PC-9 (cell line): ENCODE results near the gene LSMEM2.

Experiments used
- CTCF ChIP-seq: fragments of 200-600 bp; sonication (generic); conservative IDR thresholded peaks from 2 replicates; pipeline ENCODE4 v1.6.1; 2017; ENCODE audit warnings: mixed run types, antibody characterized with exemption, mild to moderate bottlenecking, moderate library complexity
- EZH2 ChIP-seq: fragments of 200-600 bp; sonication (generic); IDR thresholded peaks from 2 replicates; pipeline ENCODE4 v1.8.0; 2017; ENCODE audit warnings: antibody characterized with exemption, low read depth

- TF ChIP-seq EZH2 (no peak), CTCF (no peak)
These were observed 44.8 kb downstream of the LSMEM2 start for GRCh38 chr3:50323614-50324199.
